ENCODE measurements around the gene KIAA1217.

The KIAA1217 gene

GRCh38 chr10:24375510-24375909 lies 166.6 kb downstream of the KIAA1217 start:
- no peak for DNase-seq

GRCh38 chr10:24376731-24377130 lies 167.8 kb downstream of the KIAA1217 start:
- no peak for DNase-seq

DNA sequence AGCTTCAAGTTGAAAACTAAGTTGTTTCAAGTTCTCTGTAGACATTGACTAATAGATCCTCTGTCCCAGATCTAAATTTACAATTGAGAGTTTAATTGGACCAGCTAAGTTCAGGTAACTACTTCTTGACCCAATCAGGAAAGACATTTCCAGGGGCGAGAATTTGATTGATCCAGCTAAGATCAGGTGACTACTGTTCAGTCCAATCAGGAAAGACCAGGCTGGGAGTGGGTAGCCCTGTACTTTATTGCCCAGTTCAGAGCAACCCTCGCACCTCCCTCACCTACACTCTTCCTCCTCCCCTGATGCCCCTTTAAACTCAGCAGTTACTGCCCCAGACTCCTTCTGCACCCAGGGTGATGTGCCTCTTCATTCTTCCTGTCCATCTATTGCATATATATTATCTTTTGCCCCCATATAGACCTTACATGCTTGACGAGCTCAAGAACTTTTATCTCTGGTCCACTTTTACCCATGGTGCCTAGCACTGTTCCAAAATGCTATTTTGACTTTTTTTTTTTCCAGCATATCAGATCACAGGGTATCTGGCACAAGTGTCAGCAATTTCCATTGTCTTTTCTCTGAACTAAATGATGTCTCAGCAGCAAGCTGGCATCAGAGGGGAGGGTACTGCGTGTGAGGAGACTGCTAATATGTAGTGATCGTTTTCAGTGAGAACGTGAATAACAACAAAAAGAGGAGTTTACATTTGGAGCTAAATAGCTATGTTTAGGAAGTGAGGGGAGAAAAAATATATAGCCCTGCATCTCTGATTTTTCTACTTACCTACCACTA lies 169.4 kb downstream of the KIAA1217 start:
- DNase-seq, result no peak

- no peak for DNase-seq
Measured at GRCh38 chr10:24381235-24382010, 172.5 kb downstream of the KIAA1217 start.

DNA sequence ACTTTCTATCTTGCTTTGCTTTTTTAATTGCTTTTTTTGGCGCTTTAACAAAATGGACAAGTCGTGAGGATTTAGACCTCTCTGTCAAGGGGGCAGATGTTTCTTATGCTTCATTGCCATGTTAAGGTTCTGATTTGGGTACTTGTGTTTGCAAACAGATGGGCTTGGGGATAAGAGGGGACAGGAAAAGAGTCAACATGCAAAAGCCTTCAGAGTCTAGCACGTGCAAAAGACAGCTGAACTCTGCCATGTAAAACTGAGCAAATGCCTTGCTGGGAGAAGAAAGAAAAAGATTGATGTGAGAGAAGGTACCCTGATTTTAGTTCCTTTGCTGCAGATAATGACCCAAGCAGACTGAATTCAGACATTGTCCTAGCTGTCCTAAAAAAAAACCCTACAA lies 173.1 kb downstream of the KIAA1217 start:
- DNase-seq, result no peak

GRCh38 chr10:24382596-24382978 lies 173.6 kb downstream of the KIAA1217 start:
- DNase-seq, result no peak

GRCh38 chr10:24382979-24383663 lies 174.2 kb downstream of the KIAA1217 start:
- no peak for DNase-seq

GRCh38 chr10:24383681-24384106 lies 174.8 kb downstream of the KIAA1217 start:
- DNase-seq, result no peak

- DNase-seq, result no peak
Measured at GRCh38 chr10:24384954-24385353, 176.0 kb downstream of the KIAA1217 start.

DNA sequence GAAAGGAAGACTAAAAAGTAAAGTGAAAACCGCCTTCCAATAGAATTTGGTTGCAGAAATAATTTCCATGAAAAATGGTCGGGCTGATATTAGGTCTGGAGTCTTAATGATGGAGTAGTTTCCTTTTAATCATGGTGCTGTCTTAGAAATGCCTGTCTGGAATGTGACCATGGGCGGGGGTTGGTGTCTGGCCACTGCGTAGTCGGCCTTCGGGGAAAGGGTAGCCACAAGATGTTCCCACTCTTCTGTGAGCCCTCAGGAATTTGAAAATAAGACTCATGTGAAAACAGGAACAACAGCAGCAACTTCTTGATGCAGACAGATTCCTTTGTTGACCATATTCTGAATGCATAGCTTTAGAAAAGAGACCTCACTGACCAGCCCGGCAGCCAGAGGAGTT lies 176.8 kb downstream of the KIAA1217 start:
- no peak for DNase-seq

DNA sequence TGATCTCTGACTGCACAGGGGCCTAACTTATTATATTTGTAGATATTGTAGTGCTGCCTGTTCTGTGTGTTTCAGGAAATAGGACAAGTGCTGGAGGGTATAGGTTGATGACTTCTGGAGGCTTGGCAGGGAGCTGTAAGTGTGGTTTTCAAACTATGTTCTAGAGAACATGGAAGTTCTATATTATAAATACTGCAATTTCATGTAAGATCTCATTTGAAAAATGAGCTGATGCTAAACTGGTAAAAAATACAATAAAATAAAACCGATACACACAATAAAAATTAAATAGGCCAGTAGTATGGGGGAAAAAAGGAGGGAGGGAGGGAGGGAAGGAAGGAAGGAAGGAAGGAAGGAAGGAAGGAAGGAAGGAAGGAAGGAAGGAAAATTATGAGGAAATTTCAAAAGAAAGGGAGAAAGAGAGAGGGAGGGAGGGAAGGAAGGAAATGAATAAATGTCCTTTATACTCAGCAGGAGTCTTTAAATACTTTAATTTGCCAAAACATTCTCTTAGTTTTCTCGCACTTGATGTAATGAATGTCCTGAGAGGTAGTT lies 181.3 kb downstream of the KIAA1217 start:
- DNase-seq, result no peak

GRCh38 chr10:24390746-24391145 lies 181.8 kb downstream of the KIAA1217 start:
- DNase-seq, result no peak

GRCh38 chr10:24393201-24393600 lies 184.3 kb downstream of the KIAA1217 start:
- DNase-seq, result no peak

- no peak for DNase-seq
Measured at GRCh38 chr10:24394461-24395190, 185.7 kb downstream of the KIAA1217 start.

DNA sequence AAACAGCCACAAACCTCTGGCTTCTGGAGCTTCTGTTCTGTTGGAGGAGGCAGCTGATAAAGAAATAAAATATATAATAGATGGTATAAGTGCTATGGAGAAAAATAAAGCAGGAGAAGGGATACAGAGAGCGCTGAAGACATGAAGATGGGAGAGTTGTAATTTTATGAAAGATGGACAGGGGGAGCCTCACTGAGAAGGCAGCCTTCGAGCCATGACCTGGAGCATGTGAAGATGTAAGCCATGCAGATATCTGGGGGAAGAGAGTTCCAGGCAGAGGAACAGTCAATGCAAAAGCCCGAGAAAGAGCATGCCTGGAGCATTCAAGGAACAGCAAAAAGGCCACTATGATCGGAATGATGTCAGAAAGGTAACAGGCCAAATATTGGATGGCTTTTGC lies 187.5 kb downstream of the KIAA1217 start:
- no peak for DNase-seq

DNA sequence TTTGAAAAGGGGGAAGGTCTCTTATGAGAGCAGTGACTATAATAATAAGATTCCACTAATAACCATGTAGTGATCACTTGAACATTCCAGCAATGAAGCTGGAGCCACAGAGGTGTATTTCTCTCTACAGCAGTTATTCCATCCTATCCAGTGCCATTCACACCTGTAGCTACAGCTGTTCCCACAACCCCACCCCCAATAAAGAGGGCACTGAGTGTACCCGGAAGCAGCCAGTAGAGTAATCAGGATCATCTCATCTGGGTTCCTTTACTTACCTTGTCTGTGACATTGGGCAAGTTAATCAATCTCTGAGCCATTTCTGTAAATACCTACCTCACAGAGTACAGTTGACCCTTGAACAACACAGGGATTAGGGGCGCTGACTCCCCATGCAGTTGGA lies 188.7 kb downstream of the KIAA1217 start:
- no peak for DNase-seq

DNA sequence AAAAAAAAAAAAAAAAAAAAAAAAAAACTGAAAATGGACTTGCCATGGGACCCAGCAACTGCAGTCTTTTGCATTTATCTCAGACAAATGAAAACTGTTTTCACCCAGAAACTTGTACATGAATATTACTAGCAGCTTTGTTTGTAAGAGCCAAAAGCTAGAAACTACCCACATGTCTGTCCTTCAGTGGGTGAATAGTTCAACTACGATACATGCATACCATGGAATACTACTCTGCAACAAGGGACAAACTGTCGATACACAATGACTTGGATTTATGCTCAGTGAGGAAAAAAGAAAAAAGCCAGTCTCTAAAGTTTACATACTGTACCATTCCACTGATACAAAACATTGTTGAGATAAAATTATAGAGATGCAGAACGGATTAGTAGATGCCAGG lies 195.6 kb downstream of the KIAA1217 start:
- DNase-seq, result no peak

DNA sequence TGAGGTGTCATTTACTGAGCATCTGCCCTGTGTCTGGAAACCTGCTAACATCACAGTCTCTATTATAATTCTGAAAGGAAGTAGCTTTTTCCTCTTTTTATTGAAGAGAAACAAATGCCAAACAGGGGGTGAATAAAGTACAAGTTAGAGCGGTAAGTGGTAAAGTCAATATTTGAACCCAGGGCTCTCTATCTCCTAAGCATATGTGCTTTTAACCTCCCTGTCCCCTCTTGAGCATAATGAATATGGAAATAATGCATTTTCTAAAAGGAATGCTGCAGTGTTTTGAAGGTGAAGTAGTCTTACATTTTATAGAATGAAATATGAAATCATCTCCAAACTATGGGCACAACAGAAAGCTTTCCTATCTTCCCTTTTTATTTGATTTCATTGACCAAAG lies 196.7 kb downstream of the KIAA1217 start:
- DNase-seq, result no peak

GRCh38 chr10:24406809-24407483 lies 198.0 kb downstream of the KIAA1217 start:
- DNase-seq, result no peak

GRCh38 chr10:24407928-24408327 lies 199.0 kb downstream of the KIAA1217 start:
- DNase-seq, result no peak

DNA sequence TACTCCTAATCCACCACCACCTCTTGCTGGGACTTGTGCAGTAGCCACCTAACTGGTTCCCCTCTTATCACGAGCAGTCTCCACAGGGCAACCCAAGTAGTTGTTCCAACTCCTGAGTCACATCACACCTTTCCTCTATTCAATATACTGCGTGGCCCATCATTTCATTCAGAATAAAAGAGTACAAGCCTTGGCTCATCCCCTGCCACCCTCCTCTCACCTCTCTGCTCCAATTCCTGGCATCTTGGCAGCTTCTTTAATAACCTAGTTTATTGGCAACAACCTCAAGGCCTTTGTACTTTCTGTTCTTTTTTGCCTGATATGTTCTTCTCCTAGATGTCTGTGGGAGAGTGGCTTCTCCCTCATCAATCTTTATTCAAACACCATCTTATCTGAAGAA lies 199.4 kb downstream of the KIAA1217 start:
- no peak for DNase-seq

GRCh38 chr10:24414597-24414996 lies 205.7 kb downstream of the KIAA1217 start:
- no peak for DNase-seq
